Suprapubic skin (tissue), 4 donors: ENCODE measurements around the gene POLR2J.

Experiments
- POLR2A ChIP-seq, 2 donors: fragments of 450-650 bp; IDR thresholded peaks; one replicate each; pipeline ENCODE4 v1.6.1; 2017; ENCODE audit warnings: antibody characterized with exemption in 2 of 2, mild to moderate bottlenecking in 2 of 2, moderate library complexity in 2 of 2
- POLR2AphosphoS5 ChIP-seq, 3 donors: sonication (generic); formaldehyde crosslinking; IDR thresholded peaks; one replicate each; pipeline ENCODE4 v1.6.1; 2017; ENCODE audit warnings: antibody characterized with exemption in 3 of 3
- TF ChIP-seq, protein P1 (sequence below), 2 donors: fragments of 200-600 bp in 1 of 2; fragments of 450-650 bp in 1 of 2; sonication (generic) in 1 of 2; IDR thresholded peaks; one replicate each; pipeline ENCODE4 v1.5.1; 2016 to 2019; ENCODE audit warnings: antibody characterized with exemption in 2 of 2, mild to moderate bottlenecking in 1 of 2, moderate library complexity in 1 of 2

GRCh38 chr7:102425639-102426267 lies 53.0 kb downstream of the POLR2J start:
- TF ChIP-seq, protein P1, sequence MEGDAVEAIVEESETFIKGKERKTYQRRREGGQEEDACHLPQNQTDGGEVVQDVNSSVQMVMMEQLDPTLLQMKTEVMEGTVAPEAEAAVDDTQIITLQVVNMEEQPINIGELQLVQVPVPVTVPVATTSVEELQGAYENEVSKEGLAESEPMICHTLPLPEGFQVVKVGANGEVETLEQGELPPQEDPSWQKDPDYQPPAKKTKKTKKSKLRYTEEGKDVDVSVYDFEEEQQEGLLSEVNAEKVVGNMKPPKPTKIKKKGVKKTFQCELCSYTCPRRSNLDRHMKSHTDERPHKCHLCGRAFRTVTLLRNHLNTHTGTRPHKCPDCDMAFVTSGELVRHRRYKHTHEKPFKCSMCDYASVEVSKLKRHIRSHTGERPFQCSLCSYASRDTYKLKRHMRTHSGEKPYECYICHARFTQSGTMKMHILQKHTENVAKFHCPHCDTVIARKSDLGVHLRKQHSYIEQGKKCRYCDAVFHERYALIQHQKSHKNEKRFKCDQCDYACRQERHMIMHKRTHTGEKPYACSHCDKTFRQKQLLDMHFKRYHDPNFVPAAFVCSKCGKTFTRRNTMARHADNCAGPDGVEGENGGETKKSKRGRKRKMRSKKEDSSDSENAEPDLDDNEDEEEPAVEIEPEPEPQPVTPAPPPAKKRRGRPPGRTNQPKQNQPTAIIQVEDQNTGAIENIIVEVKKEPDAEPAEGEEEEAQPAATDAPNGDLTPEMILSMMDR (IDR thresholded peaks at IDR 0.05) = no peak
- TF ChIP-seq POLR2A (IDR thresholded peaks at IDR 0.05) (peak in 1 of 2 donors; percentile 43), POLR2AphosphoS5 (IDR thresholded peaks at IDR 0.05) (no peak)
